GM18526 (cell line): ENCODE data around the gene CDC34.

ENCODE experiments used
- POLR2A ChIP-seq: IDR thresholded peaks from 3 replicates; pipeline ENCODE4 v1.6.1; 2011; ENCODE audit not compliant: insufficient read length; ENCODE audit errors: extremely low read depth

Gene CDC34

DNA sequence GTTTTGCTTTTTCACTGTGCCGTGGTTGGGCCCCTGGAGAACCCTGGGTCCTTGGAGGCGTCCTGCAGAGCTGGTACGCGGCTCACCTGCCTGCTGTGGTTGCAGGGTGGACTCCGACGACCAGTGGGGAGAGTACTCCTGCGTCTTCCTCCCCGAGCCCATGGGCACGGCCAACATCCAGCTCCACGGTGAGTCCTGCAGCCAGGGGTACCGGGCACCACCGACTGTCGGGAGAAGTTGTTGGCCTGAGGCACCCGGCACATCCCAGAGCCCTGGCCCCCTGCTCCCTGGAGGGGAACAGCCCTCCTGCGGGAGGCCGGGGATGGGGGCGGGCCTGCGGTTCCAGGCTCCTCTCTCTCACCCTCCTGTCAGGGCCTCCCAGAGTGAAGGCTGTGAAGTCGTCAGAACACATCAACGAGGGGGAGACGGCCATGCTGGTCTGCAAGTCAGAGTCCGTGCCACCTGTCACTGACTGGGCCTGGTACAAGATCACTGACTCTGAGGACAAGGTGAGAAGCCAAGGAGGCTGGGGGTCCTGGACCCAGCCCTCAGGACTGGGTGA lies 48.8 kb downstream of the CDC34 start:
- no peak for TF ChIP-seq POLR2A

DNA sequence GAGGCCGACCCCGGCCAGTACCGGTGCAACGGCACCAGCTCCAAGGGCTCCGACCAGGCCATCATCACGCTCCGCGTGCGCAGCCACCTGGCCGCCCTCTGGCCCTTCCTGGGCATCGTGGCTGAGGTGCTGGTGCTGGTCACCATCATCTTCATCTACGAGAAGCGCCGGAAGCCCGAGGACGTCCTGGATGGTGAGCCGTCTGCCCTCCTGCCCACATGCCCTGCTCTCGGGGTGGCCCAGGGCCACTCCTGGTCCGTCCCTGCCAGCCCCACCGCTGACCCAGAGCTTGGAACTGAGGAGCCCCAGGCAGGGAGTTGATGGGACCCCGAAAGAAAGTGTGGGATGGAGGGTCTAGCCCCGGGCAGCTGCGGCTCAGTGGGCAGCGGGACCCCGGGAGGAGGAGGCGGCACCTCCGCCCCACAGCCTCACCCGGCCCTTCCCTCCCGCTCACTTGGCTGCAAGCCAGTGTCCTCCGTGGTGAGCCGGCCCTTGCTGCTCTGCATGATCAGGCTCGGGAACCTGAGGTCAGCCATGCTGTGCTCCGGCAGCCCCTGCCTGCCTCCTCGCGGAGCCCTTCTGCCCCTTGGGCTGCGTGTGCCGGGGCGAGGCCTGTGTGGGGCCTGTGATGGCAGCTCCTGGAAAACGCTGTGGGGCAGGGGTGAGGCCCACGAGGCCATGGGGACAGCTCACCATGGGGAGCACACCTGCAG lies 50.0 kb downstream of the CDC34 start:
- no peak for TF ChIP-seq POLR2A

DNA sequence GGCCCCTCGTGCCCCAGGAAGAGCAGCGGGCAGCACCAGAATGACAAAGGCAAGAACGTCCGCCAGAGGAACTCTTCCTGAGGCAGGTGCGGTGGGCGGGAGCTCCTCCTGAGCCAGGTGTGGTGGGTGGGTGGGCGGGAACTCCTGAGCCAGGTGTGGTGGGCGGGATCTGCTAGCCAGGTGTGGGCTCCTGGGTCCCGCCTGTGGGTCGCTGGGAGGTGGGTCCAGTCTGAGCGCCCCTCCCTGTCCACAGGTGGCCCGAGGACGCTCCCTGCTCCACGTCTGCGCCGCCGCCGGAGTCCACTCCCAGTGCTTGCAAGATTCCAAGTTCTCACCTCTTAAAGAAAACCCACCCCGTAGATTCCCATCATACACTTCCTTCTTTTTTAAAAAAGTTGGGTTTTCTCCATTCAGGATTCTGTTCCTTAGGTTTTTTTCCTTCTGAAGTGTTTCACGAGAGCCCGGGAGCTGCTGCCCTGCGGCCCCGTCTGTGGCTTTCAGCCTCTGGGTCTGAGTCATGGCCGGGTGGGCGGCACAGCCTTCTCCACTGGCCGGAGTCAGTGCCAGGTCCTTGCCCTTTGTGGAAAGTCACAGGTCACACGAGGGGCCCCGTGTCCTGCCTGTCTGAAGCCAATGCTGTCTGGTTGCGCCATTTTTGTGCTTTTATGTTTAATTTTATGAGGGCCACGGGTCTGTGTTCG lies 51.1 kb downstream of the CDC34 start:
- TF ChIP-seq POLR2A: no peak

- no peak for TF ChIP-seq POLR2A
Observed at GRCh38 chr19:583198-583967, 51.8 kb downstream of the CDC34 start.

DNA sequence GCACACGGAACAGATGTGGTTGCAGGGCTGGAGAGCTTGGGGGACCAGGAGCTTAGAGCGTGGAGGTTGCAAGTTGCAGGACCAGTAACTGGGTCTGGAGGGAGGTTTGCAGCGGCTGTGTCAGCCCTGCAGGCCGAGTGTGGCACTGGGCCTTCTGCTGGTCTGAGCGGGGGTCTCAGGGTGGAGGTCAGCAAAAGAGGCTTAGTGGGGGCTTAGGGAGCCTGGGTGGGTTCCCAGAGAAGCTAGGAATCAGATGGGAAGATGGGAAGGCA lies 52.3 kb downstream of the CDC34 start:
- TF ChIP-seq POLR2A: no peak

GRCh38 chr19:584240-585001 lies 52.9 kb downstream of the CDC34 start:
- no peak for TF ChIP-seq POLR2A

DNA sequence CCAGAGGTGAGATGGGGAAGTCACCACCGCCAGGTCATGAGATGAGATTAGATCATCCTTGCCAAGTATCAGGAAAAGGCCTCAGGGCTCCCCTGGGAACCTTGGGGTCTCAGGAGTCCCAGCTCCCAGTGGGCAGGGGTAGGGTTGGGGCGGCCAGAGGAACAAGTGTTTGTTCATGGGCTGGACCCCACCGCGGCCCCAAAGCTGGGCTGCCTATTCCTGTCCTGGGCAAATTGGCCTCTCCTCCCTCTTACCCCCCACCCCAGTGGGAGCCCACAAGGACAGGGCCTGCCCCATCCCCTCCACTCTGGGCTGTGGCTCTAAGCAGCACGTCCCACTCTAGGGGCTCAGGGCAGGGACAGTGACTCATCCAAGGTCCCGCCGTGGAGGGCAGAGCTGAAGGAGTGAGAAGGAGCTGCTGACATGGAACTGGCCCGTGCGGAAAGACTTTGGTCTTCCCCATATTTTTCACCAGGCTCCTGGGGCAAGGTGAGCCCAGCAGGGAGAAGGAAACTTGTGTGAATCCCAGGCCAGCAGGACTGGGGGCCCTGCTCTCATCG lies 54.1 kb downstream of the CDC34 start:
- TF ChIP-seq POLR2A: no peak

DNA sequence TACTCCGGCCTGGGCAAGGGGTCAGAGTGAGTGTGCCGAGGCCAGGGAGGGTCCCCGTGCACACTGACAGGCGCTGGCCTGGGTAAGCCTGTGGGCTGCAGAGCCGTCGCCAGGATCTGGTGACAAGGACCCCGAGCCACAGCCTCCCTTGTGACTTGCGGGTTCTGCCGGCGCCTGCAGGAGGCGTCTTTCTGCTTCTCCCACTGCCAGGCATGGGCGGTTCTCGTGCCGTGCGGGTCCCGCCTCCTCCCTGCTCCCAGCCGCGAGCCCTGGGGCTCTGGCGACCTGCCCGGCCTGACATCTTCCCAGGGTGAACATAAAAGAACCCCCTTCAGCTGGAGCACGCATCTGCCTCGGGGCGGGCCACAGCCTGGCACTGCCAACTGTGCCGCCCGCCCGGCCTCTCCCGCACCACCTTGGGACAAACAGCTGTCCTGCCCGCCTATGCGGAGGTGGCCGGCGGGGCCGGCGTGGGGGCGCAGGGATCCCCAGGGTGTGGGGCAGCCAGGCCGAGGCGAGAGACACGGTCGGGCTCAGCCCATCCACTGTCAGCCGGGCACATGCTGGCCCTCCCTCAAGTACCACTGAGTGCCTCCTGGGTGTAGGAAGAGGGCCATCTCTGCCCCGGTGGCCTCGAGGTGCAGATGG lies 56.7 kb downstream of the CDC34 start:
- TF ChIP-seq POLR2A: no peak

DNA sequence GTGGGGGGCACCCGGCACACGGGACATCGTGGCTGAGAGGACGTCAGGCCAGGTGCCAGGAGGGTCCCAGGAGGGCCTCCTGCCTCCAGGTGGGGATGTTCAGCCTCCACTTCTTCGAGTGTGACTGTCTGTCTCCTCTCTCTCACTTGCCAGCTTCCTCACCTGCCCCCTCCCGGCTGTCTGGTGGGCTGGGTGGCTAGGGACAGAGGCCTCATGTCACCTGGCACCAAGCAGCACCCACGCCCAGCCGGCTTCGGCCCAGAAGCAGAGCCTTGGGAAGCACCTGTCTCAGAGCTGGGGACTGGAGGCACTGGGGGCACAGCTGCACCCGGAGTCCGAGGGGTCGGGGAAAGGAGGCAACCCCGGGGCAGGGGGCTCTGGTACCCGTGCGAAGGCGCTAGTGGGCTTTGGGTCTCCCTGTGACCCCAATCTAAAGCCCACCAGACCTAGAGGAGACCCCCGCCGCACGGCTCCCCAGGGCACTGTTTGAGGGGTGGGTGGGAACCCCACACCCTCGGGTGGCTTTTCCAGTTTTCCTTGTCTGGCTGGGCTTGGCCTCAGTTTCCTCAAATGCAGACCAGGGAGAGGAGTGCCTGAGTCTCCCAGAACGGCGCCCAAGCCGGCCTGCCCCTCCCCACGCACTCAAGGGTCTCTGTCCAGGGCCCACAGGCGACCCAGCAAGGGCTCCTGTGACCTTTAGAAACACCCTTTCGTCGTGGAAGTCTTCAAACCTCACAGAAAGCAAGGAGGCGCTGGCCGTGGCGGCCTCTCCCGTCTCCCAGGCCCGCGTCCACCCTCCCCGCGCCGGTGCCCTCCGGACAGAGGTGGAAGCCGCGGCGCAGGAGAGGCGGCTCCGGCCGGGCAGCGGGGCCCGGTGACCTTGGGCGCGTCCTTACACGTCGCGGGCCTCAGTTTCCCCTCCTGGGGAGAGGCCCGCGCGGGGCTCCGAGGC lies 57.5 kb downstream of the CDC34 start:
- TF ChIP-seq POLR2A: no peak

DNA sequence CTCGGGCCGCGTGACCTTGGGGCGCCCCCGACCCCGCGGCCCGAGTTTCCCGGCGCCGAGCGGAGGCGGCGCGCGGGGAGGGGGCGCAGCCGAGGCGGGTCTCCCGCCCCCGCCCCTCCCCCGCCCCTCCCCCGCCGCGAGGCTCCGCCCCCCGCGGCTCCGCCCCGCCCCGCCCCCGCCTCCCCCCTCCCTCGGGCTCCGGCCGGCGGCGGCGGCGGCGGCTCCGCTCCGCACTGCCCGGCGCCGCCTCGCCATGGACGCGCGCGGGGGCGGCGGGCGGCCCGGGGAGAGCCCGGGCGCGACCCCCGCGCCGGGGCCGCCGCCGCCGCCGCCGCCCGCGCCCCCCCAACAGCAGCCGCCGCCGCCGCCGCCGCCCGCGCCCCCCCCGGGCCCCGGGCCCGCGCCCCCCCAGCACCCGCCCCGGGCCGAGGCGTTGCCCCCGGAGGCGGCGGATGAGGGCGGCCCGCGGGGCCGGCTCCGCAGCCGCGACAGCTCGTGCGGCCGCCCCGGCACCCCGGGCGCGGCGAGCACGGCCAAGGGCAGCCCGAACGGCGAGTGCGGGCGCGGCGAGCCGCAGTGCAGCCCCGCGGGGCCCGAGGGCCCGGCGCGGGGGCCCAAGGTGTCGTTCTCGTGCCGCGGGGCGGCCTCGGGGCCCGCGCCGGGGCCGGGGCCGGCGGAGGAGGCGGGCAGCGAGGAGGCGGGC lies 58.3 kb downstream of the CDC34 start, which contains the start of gene HCN2:
TSS of gene HCN2 (plus strand) at position 189 of the 703 bp plus-strand sequence. CDS start at position 254, 65 bp downstream.
- no peak for TF ChIP-seq POLR2A

- no peak for TF ChIP-seq POLR2A
Observed at GRCh38 chr19:590396-590745, 58.8 kb downstream of the CDC34 start.

DNA sequence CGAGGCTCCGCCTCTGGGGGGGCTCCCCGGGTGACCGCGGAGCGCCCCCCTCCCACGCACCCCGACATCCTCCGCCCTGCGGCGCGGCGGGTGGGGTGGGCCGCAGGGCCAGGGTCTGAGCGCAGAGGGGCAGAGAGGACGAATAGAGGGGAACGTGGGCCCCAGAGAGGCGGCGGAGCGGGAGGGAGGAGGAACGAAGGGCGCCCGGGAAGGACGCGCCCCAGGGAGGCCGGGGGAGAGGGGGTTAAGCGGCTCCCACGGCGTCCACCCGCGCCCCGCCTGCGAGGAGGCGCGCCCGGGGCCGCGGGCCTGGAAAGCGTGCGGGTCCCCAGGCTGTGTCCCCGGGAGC lies 59.2 kb downstream of the CDC34 start:
- no peak for TF ChIP-seq POLR2A

- no peak for TF ChIP-seq POLR2A
Observed at GRCh38 chr19:591099-591958, 59.8 kb downstream of the CDC34 start.
